CD14-positive monocyte (primary cell): ENCODE measurements around the gene SULF2. TPM values are rescaled to one million over a fixed set of nuclear protein-coding genes. Genes with fewer than 3 reads are reported as not detected.

Experiments
- DNase-seq, 3 donors: peaks; one replicate each; pipeline ENCODE4 v3.0.0-alpha.2; 2011 to 2022
- H2AFZ ChIP-seq: 2 replicates; pipeline ENCODE4 v1.6.0; 2012; ENCODE audit warnings: mild to moderate bottlenecking, low read depth, low read length, inconsistent platforms; ENCODE audit not compliant: insufficient read depth, poor library complexity, severe bottlenecking
- H3K27ac ChIP-seq, 2 donors: 1 replicate in 1 of 2; 2 replicates in 1 of 2; pipeline ENCODE4 v1.5.1; 2012 to 2013; ENCODE audit warnings: low read length in 2 of 2, control low read depth in 1 of 2, inconsistent platforms in 1 of 2, low read depth in 1 of 2, mild to moderate bottlenecking in 1 of 2
- H3K27me3 ChIP-seq, 2 donors: one replicate each; pipeline versions ENCODE4 v1.6.0 to v1.6.1; 2011 to 2013; ENCODE audit warnings: low read length in 2 of 2; ENCODE audit not compliant: control insufficient read depth in 2 of 2, insufficient read depth in 2 of 2
- H3K36me3 ChIP-seq, 2 donors: replicated peaks in 1 of 2; 1 replicate in 1 of 2; 2 replicates in 1 of 2; pipeline versions ENCODE4 v1.5.1 to v1.6.1; 2012 to 2013; ENCODE audit warnings: low read length in 2 of 2, control low read depth in 1 of 2, inconsistent platforms in 1 of 2, mild to moderate bottlenecking in 1 of 2; ENCODE audit not compliant: insufficient read depth in 2 of 2, control insufficient read depth in 1 of 2
- H3K4me1 ChIP-seq, 2 donors: 1 replicate in 1 of 2; 2 replicates in 1 of 2; pipeline versions ENCODE4 v1.5.1 to v1.6.1; 2012 to 2013; ENCODE audit warnings: low read length in 2 of 2, control low read depth in 1 of 2, inconsistent platforms in 1 of 2, mild to moderate bottlenecking in 1 of 2, moderate library complexity in 1 of 2; ENCODE audit not compliant: insufficient read depth in 2 of 2, control insufficient read depth in 1 of 2
- H3K4me2 ChIP-seq: replicated peaks from 2 replicates; pipeline ENCODE3; 2012; ENCODE audit warnings: low read length, moderate library complexity, mild to moderate bottlenecking; ENCODE audit not compliant: poor library complexity, severe bottlenecking; ENCODE audit errors: extremely low read depth
- H3K4me3 ChIP-seq, 3 experiments: fragments of 200-600 bp in 1 of 3; sonication (generic) in 1 of 3; replicated peaks in 1 of 3; 1 replicate in 2 of 3; 2 replicates in 1 of 3; pipeline ENCODE4 v1.5.1; 2011 to 2013; ENCODE audit warnings: low read length in 3 of 3, mild to moderate bottlenecking in 3 of 3, control low read depth in 2 of 3, low read depth in 2 of 3, inconsistent platforms in 1 of 3, moderate library complexity in 1 of 3
- H3K79me2 ChIP-seq: 2 replicates; pipeline ENCODE4 v1.6.0; 2012; ENCODE audit warnings: mild to moderate bottlenecking, control low read depth, inconsistent platforms, low read length, moderate library complexity; ENCODE audit not compliant: insufficient read depth
- H3K9ac ChIP-seq: 2 replicates; pipeline ENCODE4 v1.6.0; 2017; ENCODE audit warnings: low read length, mild to moderate bottlenecking; ENCODE audit not compliant: insufficient read depth, poor library complexity, severe bottlenecking
- H3K9me3 ChIP-seq, 2 donors: replicated peaks in 1 of 2; 1 replicate in 1 of 2; 2 replicates in 1 of 2; pipeline versions ENCODE4 v1.5.1 to v1.6.1; 2012 to 2013; ENCODE audit warnings: low read length in 2 of 2, control low read depth in 1 of 2; ENCODE audit not compliant: control insufficient read depth in 1 of 2, insufficient read depth in 1 of 2
- H4K20me1 ChIP-seq: 2 replicates; pipeline ENCODE4 v1.6.0; 2012; ENCODE audit warnings: mild to moderate bottlenecking, low read length, control low read depth, moderate library complexity; ENCODE audit not compliant: insufficient read depth
- H3K27ac Mint-ChIP-seq, 7 donors: one replicate each; pipeline ENCODE4 v1.8.0; 2020; ENCODE audit warnings: mild to moderate bottlenecking in 7 of 7, mixed read lengths in 7 of 7, moderate library complexity in 6 of 7, inconsistent platforms in 2 of 7
- H3K27me3 Mint-ChIP-seq, 3 donors: one replicate each; pipeline ENCODE4 v1.8.0; 2021 to 2022; ENCODE audit warnings: low read depth in 3 of 3, mild to moderate bottlenecking in 3 of 3, mixed read lengths in 3 of 3, moderate library complexity in 3 of 3, inconsistent platforms in 1 of 3
- H3K36me3 Mint-ChIP-seq, 2 donors: one replicate each; pipeline ENCODE4 v1.8.0; 2020; ENCODE audit warnings: mixed read lengths in 2 of 2, inconsistent platforms in 1 of 2, mild to moderate bottlenecking in 1 of 2
- H3K4me1 Mint-ChIP-seq: one replicate; pipeline ENCODE4 v1.8.0; 2020; ENCODE audit warnings: mild to moderate bottlenecking, mixed read lengths
- H3K4me3 Mint-ChIP-seq, 2 donors: one replicate each; pipeline ENCODE4 v1.8.0; 2020; ENCODE audit warnings: mild to moderate bottlenecking in 2 of 2, mixed read lengths in 2 of 2, moderate library complexity in 1 of 2
- H3K9me3 Mint-ChIP-seq, 7 donors: one replicate each; pipeline ENCODE4 v1.8.0; 2020 to 2022; ENCODE audit warnings: mixed read lengths in 7 of 7, mild to moderate bottlenecking in 6 of 7, moderate library complexity in 6 of 7, inconsistent platforms in 2 of 7
- WGBS: methylation state at CpG from one replicate; pipeline ENCODE4 v1.1.5; 2013; ENCODE audit warnings: missing lambda C conversion rate; ENCODE audit not compliant: insufficient coverage; 5-methylcytosine and 5-hydroxymethylcytosine counted together
- intact Hi-C, 2 donors: fragments of 100-400 bp; cut with micrococcal nuclease; formaldehyde crosslinking; loops; one replicate each; pipeline versions ENCODE4 v1.15.0 to v1.15.1; 2023
- polyA plus RNA-seq, 3 donors: library from polyadenylated mRNA; depleted of rRNA in 1 of 3; unstranded in 2 of 3; stranded (reverse) in 1 of 3; fragments of 300-500 nt in 2 of 3; fragments of >200 nt in 1 of 3; fragmentation: Illumina TruSeq in 2 of 3; gene quantifications; 1 replicate in 2 of 3; 2 replicates in 1 of 3; pipeline ENCODE4 v1.2.3, GENCODE V29; 2012 to 2021
- small RNA-seq: library from RNA; depleted of rRNA; stranded (forward); fragments of <200 nt; gene quantifications from one replicate; pipeline ENCODE3, GENCODE V24; 2012; ENCODE audit warnings: low read depth; ENCODE audit not compliant: insufficient read length
- TF ChIP-seq, protein P1 (sequence below): fragments of 200-600 bp; IDR thresholded peaks from one replicate; pipeline ENCODE4 v1.8.0; 2022; ENCODE audit warnings: antibody characterized with exemption, mild to moderate bottlenecking

The SULF2 gene
- polyA plus RNA-seq, 3 donors = 60.3 to 156 (median 75.5) TPM

DNA sequence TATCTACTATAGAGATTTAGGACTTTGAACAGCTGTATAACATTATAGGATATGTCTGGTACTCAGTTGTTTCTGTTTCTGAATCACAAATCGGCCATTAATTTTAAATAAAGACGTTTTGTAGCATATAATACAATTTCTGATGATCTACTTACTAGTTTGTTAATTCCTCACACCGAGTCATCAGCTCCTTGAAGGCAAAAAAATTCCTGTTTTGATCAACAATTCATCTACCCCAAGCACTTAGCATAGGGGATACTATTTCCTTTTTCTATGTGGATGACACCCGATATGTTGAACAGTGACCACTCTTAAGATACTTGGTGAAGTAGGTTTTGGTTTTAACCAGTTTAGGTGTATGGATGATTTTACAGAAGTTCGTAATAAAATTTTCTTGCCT lies 176.3 kb downstream of the SULF2 start:
- H4K20me1 ChIP-seq = peaks cover 100% of the 10 kb centered on the region
- H3K27me3 ChIP-seq = no peaks in the 10 kb centered on the region
- H3K27ac ChIP-seq = no peak overlapping the region
- H3K9ac ChIP-seq = no peak overlapping the region
- H3K4me3 ChIP-seq = no peak overlapping the region
- no peak for DNase-seq
- peaks cover 8 to 39% of the 10 kb centered on the region in 2 donors for H3K36me3 Mint-ChIP-seq
- intact Hi-C loops = no loop called here
- no CpG with 5 or more reads among the region's 5 CpGs for WGBS
- peak overlapping the region in 2 of 7 donors; percentile 6 to 35 for H3K27ac Mint-ChIP-seq
- peaks cover 24% of the 10 kb centered on the region for H3K4me1 Mint-ChIP-seq
- peaks cover 5 to 13% of the 10 kb centered on the region in 2 donors for H3K36me3 ChIP-seq
- H3K9me3 Mint-ChIP-seq = no peaks in the 10 kb centered on the region
- peaks cover 0 to 1% (median 0%) of the 10 kb centered on the region in 3 donors for H3K27me3 Mint-ChIP-seq
- no peak overlapping the region for H3K4me3 Mint-ChIP-seq
- H3K4me1 ChIP-seq = peaks cover 7 to 20% of the 10 kb centered on the region in 2 donors
- H3K4me2 ChIP-seq = no peak overlapping the region
- no peak overlapping the region for H2AFZ ChIP-seq
- H3K9me3 ChIP-seq = no peaks in the 10 kb centered on the region
- peaks cover 83% of the 10 kb centered on the region for H3K79me2 ChIP-seq
- TF ChIP-seq, protein P1, sequence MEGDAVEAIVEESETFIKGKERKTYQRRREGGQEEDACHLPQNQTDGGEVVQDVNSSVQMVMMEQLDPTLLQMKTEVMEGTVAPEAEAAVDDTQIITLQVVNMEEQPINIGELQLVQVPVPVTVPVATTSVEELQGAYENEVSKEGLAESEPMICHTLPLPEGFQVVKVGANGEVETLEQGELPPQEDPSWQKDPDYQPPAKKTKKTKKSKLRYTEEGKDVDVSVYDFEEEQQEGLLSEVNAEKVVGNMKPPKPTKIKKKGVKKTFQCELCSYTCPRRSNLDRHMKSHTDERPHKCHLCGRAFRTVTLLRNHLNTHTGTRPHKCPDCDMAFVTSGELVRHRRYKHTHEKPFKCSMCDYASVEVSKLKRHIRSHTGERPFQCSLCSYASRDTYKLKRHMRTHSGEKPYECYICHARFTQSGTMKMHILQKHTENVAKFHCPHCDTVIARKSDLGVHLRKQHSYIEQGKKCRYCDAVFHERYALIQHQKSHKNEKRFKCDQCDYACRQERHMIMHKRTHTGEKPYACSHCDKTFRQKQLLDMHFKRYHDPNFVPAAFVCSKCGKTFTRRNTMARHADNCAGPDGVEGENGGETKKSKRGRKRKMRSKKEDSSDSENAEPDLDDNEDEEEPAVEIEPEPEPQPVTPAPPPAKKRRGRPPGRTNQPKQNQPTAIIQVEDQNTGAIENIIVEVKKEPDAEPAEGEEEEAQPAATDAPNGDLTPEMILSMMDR = no peak

Small RNAs within 50 kb of the gene (small RNA-seq; reads per million reads assigned to genes)
- not detected for gene RNU7-173P
